ENCODE data around the gene NDUFB1.

NDUFB1 gene

DNA sequence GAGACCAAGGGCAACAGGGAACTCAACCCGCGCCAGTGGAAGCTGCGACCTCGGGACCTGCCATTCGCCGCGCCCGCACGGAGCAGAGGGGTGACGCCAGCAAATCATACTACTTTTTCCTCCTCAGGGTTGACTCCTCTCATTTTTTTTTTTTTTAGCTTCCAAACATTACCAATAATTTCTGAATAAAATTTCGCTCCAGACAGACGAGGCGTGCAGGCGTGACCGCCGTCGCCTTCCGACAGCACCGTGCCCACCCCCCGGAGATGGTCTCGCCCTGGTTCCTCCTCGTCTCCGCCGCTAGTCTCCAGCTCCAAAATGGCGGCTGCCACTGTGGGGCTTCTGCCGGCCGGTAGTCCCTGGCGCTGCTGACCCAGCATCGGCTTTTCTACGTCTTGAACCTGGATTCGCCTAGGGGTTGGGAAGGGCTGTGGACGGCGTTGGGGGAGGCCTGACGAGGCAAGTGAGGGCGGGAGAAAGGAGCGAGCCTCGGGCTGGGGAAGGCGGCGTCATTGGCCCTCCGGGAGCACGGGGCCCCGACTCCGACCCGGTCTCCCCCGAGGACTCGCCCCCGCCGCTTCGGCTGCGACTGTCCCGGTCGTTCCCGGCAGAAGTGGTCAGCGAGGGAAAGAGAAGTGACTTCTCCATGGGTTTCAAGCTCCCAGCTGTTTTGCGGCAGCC, at the start of gene NDUFB1, which contains the start of gene CPSF2:
Gene NDUFB1, minus strand, starts transcription at position 37 of the 681 bp plus-strand sequence. CDS start 4,069 bp downstream, outside the sequence.
Gene CPSF2, plus strand, starts transcription at position 300 of the 681 bp plus-strand sequence. CDS start 9,016 bp downstream, outside the sequence.
- peak; percentile 61 to 74 (median 70) for DNase-seq (ENCODE audit: low read depth in 2 of 3, low spot score in 2 of 3)

DNA sequence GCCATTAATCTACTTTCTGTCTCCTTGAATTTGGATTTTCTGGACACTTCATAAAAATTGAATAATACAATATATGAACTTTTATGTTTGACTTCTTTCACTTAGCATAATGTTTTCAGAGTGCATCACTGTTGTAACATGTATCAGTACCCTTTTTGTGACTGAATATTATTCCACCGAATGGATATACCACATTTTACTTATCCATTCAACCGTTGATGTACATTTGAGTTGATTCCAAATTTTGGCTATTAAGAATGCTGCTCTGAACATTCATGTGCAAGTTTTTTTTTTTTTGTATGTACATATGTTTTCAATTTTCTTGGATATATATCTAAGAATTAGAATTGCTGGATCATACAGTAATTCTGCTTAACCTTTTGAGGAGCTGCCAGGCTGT, 43.5 kb upstream of the NDUFB1 start:
- DNase-seq (ENCODE audit: low read depth in 2 of 3, low spot score in 2 of 3) = no peak

DNA sequence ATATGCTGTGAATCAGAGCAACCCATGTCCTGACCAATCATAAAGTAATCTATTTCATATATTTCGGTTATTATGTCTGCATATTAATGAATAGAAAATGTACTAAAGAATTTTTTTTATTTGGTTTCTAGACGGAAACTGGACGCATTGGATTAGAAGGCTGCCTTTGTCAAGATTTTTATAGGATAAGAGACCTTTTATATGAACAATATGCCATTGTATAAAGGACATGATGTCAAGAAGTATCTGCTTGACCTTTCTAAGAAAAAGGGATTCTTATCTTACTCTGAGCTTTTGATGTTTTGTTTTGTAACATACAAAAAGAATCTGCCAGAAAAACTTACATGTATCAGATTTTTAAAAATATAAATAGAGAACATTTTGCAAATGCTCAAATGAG, 40.0 kb upstream of the NDUFB1 start:
- no peak for DNase-seq (ENCODE audit: low read depth in 2 of 3, low spot score in 2 of 3)

DNA sequence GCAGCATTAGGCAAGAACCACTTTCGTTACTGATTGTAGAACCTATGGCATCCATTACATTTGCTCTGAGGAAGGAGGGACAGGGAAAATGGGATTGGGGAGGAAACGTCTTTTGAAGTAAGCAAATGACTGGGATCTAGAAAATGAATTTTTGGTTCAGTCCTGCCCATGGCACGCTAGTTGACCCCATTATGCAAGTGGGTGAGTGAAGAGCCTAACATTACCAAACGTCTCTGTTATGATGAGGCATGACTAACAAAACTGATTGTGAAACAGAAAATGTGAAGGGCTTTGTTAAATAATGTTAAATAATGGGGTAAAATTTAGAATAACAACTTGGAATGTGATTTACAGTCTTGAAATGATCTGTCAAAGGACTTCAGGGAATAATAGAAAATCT, 39.1 kb upstream of the NDUFB1 start:
- no peak for DNase-seq (ENCODE audit: low read depth in 2 of 3, low spot score in 2 of 3)

GRCh38 chr14:92154283-92154942, 32.9 kb upstream of the NDUFB1 start:
- no peak for DNase-seq (ENCODE audit: low read depth in 2 of 3, low spot score in 2 of 3)

- DNase-seq (ENCODE audit: low read depth in 2 of 3, low spot score in 2 of 3) = no peak
These were observed 32.1 kb upstream of the NDUFB1 start for GRCh38 chr14:92153581-92153980.

DNA sequence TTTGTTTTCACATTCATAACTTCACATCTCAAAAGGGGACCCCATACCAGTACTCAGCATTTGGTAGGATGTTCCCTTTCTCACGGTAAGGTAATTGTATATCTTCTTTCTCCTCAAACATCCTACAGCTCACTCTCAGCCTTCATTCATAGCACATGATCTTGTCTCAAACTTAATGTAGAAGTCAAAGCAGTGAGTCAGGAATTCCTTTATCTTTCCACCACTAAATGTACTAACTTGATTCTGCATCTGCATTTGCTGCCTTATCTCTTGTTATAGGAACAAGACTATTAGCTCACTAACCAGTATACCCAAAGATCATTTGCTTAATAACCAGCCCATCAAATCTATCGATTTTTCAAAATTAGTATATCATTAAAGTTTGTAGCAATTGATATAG, 23.2 kb upstream of the NDUFB1 start:
- DNase-seq (ENCODE audit: low read depth in 2 of 3, low spot score in 2 of 3) = no peak

GRCh38 chr14:92143962-92144361, 22.5 kb upstream of the NDUFB1 start:
- DNase-seq (ENCODE audit: low read depth in 2 of 3, low spot score in 2 of 3) = no peak

- DNase-seq (ENCODE audit: low read depth in 2 of 3, low spot score in 2 of 3) = no peak
These were observed 21.8 kb upstream of the NDUFB1 start for GRCh38 chr14:92143309-92143708.

DNA sequence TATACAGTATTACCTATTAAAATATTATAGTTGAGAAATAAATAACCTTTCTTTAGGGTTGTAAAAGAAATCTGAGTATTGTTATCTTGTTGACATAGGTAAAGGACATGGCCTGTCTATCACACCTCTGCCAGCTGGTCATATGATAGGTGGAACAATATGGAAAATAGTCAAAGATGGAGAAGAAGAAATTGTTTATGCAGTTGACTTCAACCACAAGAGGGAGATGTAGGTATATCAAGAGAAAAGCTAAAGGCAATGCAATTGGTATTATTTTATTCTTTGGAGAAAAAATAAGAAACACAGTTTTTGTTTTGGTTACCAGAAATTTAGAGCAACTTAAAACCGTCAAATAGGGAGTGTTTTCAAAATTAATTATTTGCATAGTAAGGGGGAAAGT, 13.8 kb upstream of the NDUFB1 start:
- DNase-seq (ENCODE audit: low read depth in 2 of 3, low spot score in 2 of 3) = no peak

DNA sequence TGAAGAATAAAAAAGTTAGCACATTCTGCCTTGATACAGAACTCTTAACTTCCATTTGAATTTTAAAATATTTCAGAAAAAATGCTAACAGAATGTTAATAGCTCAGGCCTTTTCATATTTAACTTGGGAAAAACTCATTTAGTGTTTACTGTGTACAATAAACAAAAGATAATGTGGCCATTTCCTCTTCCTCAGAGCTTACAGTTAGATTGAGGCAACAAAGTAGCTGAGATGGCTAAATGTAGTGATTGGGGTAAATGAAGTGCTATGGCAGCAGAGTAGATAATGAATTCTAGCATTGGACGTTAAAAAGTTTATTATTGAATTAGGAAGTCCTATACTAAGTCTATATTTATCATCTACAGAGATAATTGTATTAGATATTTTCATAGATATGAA, 12.9 kb upstream of the NDUFB1 start:
- no peak for DNase-seq (ENCODE audit: low read depth in 2 of 3, low spot score in 2 of 3)

- no peak for DNase-seq (ENCODE audit: low read depth in 2 of 3, low spot score in 2 of 3)
These were observed 1.3 kb upstream of the NDUFB1 start for GRCh38 chr14:92122761-92123160.

- DNase-seq (ENCODE audit: low read depth in 2 of 3, low spot score in 2 of 3) = no peak
These were observed 808 bp upstream of the NDUFB1 start for GRCh38 chr14:92122351-92122677.

GRCh38 chr14:92121207-92121669, 268 bp downstream of the NDUFB1 start:
- DNase-seq (ENCODE audit: low read depth in 2 of 3, low spot score in 2 of 3) = peak in 1 of 3 experiments; percentile 54

DNA sequence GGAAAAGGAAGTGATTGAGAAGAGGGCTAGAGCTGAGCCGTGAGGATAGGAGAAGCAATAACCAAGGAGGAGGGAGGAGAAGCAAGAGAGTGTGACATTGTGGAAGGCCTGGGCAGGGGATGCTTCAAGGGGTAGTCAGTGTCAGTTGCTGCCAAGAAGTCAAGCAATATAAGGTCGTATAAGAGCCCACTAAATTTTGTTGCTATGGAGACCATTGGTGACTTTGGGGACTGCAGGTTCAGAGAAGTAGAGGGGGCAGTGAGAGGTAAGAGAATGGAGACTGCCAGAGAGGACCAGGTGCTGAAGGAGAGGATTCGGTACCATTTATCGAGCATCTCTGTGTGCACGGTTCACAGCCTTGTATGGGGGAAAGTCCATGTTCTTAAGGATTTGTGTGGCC, 12.0 kb downstream of the NDUFB1 start:
- DNase-seq (ENCODE audit: low read depth in 2 of 3, low spot score in 2 of 3) = no peak

GRCh38 chr14:92108345-92109254, 12.9 kb downstream of the NDUFB1 start:
- DNase-seq (ENCODE audit: low read depth in 2 of 3, low spot score in 2 of 3) = no peak

GRCh38 chr14:92106143-92106926, 15.2 kb downstream of the NDUFB1 start, which contains the start of gene ATXN3:
Gene ATXN3 (minus strand): TSS chr14:92106582. CDS start chr14:92106552, 30 bp downstream.
- peak; percentile 74 to 88 (median 85) for DNase-seq (ENCODE audit: low read depth in 2 of 3, low spot score in 2 of 3)

DNA sequence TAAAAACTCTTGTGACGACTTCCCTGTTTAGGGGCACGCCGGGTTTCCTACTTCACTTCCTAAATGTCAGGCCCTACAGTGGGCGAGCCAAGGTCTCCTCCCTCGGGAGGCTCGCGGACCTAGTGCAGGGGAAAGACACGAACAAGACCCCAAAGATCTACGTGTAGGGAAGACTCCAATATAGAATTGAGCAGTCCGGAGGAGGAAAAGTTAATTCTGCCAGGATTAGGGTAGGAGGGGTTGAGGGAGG, 15.7 kb downstream of the NDUFB1 start:
- no peak for DNase-seq (ENCODE audit: low read depth in 2 of 3, low spot score in 2 of 3)

DNA sequence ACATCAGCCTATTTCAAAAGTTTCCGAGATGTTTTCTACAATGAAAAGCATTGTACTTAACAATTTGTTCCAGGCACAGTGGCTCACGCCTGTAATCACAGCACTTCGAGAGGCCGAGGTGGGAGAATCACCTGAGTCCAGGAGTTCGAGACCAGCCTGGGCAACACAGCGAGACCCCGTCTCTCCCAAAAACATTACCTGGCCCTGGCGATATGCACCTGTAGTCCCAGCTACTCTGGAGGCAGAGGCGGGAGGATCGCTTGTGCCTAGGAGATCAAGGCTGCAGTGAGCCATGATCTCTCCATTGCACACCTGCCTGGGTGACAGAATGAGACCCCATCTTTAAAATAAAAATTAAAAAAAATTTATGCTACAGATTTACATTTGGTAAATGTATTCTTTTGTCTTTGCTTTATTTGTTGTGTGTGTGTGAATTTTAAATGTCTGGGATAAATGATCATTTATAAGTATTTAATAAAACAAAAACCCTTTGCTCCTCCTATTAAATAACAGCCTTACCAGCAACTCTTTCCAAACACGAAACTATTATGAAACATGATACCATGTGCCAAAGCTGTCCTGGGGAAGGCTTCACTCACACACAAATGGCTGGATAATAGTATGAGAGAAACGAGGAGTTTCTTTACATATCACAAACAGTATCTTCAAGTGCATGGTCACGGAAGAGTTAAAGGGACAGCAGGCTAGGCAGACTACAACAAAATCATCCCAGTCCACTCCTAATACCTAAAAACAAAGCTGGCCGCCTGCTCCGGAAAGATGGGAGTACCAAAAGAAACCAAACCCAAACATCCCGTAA, 16.2 kb downstream of the NDUFB1 start:
- no peak for DNase-seq (ENCODE audit: low read depth in 2 of 3, low spot score in 2 of 3)

GRCh38 chr14:92103363-92103989, 18.0 kb downstream of the NDUFB1 start:
- no peak for DNase-seq (ENCODE audit: low read depth in 2 of 3, low spot score in 2 of 3)

Measured in activated CD8-positive, alpha-beta memory T cell treated with anti-CD3 and anti-CD28 coated beads for 48 hours (primary cell).